HG03135 (cell line): Measurements from ENCODE around the gene OPRM1.

Experiments
- ATAC-seq: cut with Tn5 transposase; IDR thresholded peaks from one replicate; pipeline ENCODE4 v1.9.1; 2021; ENCODE audit warnings: mild to moderate bottlenecking, moderate library complexity; ENCODE audit not compliant: unreplicated experiment

The OPRM1 gene

DNA sequence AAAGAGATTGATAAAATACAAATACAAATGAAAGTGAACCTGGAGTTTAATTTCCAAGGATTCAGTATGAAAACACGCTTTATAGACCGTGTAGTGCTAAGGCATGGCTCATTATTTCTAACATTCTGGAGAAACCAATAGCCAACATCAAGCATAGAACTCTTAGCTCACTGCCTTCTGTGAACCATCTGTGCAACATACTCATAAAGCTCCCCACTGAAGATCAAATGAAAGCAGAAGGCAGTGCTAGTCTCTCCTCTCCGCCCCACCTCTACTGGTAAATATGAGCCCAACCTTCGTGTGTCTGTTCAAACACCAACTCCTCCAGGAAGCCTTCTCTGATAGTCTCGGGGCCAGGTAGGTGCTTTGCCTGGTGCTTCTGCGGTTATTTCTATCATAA lies 163.9 kb downstream of the OPRM1 start:
- no peak for ATAC-seq

DNA sequence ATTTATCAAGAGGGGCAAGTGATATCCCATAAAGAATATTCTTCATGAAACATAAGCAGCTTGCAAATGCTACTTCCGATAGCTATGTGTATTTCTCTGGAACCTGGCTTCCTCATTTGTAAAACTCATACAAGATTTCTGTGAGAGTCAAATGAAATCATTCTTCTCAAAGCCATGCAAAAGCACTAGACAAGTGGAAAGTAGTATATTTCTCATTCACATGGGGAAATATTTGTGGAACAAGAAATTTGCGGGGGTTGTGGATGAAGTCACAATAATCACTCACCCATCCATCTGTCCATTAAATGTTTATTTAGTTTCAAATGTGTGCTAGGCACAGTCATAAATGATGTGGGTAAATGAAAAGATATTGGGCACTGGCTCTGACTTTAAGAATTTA lies 167.1 kb downstream of the OPRM1 start:
- ATAC-seq, result no peak

DNA sequence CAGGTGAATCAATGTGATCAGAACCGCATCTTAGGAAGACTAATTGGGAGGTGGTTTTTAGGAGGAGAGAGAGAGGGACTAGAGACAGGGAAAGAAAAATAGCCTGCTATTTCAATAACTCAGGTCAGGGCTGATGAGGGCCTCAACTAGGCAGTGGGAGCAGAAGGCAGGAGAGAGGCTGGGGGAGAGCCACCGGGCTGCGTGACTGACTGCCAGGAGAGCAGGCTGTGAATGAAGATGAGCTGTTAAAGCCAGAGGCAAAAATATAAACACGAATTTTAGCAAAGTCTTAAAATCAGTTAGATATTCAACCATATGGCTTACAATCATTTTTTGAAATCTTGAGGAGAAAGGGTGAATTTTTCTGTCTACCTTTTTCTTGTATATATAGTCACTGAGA lies 168.0 kb downstream of the OPRM1 start:
- ATAC-seq, result no peak

DNA sequence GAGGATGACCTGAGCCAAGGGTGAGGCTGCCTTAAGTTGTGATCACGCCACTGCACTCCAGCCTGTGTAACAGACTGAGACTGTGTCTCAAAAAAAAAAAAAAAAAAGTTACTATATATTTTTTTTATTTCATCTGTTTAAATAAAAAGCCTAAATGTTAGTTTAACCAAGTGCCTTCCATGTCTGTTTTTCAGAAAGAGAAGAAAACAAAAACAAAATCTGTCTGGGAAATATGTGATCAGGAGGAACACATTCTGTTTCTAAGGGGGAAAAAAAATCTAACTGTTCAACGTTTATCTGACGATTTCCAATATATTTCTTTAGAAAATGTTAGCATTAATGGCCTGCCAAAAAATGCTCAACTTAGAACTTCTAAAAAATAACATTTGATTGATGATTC lies 170.5 kb downstream of the OPRM1 start:
- ATAC-seq, result no peak

- no peak for ATAC-seq
These were observed 171.6 kb downstream of the OPRM1 start for GRCh38 chr6:154210678-154211077.

DNA sequence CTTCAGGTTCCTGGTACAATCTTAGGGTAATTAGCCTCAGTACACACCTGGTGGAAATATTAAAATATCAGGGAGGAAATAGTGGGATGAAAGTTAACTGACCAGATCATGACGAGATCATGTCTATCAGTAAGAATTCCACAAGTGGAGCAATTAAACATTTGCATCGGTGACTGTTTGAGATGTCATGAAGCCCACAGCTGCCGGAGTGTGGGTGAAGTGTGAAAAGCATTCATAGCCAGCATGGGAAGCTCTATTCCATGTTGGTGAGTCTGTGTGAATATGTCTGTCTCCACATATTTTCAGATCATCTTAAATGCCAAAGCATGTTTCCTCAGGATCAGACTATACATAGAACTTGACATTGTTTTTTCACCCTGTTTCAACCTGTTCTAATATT lies 174.7 kb downstream of the OPRM1 start:
- ATAC-seq, result no peak

DNA sequence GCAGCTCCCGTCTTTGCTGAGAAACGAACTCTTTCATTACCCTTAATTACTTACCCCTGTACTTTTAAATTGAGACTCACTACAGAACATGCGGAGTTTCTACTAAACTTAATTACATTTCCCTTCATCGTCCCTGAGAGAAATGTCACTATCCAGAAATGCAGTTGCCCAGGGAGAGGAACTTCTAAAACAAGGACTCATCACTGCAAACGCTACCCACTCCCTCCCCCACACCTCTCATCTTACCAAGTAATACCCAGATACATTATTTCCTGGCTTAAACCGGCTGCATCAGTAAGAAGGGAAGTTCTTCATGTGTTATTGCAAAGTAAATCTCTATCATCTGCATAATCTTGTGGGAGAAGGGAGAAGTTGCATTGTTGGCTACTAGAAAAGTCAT lies 179.3 kb downstream of the OPRM1 start:
- ATAC-seq, result no peak

DNA sequence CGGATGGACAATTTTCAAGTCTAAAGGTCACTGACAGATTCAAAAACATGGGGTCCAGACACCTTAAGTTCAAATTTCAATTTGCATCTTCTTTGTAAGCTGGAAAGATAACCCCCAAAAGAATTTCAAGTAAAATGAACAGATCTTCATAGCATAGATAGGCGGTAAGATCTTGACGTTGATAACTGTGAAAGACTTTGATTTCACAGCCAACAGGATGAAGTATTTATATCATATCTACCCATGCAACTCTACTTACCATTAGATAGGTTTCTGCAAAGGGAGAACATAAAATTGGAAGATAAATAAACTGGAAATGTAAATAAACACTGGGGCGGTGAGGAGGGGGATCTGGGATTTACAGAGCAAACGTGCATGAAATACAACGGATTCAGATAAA lies 179.7 kb downstream of the OPRM1 start:
- no peak for ATAC-seq

- no peak for ATAC-seq
These were observed 180.2 kb downstream of the OPRM1 start for GRCh38 chr6:154219250-154219649.

- ATAC-seq, result no peak
These were observed 183.7 kb downstream of the OPRM1 start for GRCh38 chr6:154222716-154223115.

DNA sequence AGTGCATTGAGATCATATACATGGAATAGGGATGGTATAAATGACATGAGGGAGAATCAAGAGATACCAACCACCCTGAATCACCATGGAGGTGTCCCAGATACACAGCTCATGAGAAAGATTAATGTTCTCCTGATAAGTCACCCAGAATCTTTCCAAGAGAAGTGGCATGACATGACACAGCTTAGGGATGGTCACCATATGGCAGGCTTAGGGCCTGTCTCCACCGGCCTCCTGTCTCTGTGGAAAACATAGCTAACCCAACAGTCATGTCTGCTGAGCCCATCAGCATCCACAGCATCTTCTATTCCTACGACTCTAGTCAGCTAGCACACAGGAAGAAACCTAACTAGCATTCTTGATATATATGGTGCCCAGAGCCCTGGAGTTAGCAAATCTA lies 184.3 kb downstream of the OPRM1 start:
- no peak for ATAC-seq

DNA sequence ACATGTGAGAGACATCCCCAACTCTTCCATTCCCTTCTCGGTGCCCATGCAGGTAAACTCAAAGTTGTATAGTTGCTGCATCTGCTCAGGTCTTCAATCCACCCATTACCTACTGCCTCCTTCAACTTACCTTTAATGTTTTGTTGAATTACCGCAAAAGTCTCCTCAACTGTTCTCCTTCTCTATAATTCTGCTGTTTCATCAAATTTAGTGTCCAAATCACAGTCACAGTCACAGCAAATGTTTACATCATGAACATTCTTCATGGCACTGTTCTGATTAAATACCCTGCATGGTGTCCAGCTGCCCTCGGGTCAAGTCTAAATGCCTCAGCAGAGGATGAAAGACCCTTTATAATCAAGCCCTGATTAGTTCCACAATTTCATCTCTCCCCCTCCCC lies 187.4 kb downstream of the OPRM1 start:
- ATAC-seq, result no peak

DNA sequence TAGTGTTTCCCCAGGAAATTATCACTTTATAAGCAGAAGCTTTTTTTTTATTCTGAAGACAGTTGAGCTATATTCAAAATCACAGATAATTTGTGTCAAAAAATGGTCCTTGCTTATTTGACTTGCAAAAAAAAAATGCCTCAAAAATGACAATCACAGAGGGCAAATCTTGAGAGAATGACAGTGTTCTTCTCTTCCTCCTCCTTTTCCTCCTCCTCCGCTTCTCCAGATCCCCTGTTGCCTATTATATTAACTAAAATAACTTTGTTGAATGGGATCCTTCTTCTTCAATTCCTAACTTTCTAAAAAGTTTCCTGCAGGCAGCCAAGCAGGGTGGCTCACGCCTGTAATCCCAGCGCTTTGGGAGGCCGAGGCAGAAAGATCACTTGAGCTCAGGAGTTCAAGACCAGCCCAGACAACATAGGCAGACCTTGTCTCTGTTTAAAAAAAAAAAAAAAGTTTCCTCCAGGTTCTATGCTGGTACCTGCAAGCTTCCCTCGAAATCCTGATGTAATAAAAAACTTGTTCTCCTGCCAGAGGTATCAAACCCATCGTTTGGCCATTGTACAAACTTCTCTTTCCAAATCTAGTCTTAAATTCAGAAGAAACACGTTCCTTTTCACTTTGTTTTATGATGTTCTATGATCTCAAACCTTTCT lies 189.0 kb downstream of the OPRM1 start:
- ATAC-seq, result no peak

DNA sequence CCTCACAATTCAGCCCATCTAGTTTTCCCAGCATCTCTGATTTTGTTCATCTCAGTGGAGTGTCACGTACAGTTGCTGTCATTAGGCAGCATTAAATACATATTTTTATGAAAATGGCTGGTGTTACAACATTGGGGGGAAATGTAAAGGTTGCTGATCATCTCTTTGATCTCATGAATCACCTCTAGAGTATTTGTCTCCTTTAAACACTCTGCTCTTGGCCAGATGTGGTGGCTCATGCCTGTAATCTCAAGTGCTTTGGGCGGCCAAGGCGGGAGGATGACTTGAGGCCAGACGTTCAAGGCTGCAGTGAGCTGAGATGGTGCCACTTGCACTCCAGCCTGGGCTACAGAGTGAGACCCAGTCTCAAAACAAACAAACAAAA lies 189.5 kb downstream of the OPRM1 start:
- no peak for ATAC-seq

DNA sequence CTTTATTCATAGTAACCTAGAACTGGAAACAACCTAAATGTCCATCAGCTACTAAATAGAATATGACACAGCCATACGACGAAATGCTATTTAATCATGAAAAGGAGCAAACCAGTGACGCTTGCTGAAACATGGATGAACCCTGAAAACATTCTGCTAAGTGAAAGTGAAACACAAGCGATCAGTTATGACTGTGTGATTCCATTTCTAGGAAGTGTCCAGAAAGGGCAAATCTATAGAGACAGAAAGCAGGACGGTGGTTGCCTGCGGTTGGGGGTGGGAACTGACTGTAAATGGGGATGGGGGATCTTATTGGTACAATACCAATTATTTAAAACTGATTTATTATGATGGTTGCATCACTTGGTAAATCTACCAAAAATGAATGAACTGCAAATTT lies 190.7 kb downstream of the OPRM1 start:
- peak; percentile 86 for ATAC-seq

DNA sequence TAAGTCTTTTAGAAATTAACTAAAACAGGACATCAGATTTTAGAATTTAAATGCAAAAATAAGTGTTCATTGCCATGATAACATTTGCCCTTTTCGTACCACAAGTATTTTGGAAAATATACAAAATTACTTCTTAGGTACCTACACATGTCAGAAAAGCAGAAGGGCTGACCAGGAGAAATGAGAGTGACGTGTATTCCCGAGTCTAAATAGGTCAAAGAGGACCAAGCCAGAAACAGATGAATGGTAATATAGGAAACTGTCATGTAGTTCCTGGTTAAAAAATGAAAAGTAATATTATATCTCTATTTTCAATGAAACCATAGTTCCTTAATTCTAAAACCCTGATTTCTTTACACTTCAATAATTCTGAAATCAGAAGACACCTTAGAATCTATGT lies 191.4 kb downstream of the OPRM1 start:
- ATAC-seq, result no peak

- ATAC-seq, result no peak
These were observed 192.0 kb downstream of the OPRM1 start for GRCh38 chr6:154230910-154231595.

DNA sequence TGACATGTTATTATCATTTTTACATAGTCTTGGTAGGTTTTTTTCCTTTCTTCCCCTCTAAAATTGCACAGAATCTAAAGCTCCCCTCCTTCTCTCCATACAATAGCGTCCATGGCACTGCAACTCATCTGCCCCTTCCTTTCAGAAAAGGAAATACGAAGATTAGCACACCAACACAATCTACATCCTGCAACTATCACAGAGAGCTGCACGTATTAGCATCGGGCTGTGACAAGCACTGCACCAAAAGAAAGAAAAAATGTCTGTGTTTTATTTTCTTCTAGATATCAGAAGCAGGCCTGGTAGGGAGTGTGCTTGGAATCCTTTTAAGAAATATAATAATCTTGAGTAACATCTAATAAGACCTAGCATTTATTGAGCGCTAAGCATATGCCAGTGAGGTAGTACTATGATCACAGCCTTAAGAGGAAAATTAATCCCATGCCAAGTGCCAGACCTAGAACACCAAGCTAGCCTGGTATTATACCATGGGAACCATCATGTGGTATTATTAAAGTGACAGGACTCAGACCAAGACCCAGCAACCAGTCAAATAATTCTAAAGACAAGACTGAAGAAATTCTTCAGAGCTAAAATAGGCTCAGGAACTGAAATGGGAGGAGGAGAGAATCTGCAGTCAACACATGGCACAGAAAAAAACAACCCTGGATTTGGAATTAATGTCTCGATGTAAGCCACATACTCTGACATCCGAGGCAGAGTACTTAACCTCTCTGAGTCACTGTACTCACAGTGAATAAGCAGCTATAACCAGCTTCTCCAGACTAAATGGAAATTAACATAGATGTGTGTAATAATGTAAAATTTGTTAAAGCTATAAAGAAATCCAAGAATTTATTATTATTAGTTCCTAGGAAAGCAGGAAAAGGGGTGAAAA lies 193.2 kb downstream of the OPRM1 start:
- no peak for ATAC-seq

DNA sequence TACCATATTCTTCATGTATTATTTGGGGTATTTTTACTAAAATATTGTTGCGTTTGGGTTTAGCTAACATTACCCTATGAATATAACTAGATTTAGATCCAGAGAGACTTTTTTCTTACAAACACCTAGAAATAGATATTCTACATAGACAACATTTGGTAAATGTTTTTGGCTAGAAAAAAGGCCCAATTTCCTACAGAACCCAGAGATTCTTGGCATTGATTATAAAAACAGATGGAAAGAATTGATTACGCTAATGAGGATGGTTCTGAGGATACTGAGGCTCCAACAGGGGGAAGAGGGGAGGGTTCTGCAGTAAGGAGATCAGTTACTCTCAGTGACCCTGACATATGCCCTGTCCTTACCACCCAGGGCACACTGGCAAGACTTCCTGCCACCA lies 194.3 kb downstream of the OPRM1 start:
- no peak for ATAC-seq

DNA sequence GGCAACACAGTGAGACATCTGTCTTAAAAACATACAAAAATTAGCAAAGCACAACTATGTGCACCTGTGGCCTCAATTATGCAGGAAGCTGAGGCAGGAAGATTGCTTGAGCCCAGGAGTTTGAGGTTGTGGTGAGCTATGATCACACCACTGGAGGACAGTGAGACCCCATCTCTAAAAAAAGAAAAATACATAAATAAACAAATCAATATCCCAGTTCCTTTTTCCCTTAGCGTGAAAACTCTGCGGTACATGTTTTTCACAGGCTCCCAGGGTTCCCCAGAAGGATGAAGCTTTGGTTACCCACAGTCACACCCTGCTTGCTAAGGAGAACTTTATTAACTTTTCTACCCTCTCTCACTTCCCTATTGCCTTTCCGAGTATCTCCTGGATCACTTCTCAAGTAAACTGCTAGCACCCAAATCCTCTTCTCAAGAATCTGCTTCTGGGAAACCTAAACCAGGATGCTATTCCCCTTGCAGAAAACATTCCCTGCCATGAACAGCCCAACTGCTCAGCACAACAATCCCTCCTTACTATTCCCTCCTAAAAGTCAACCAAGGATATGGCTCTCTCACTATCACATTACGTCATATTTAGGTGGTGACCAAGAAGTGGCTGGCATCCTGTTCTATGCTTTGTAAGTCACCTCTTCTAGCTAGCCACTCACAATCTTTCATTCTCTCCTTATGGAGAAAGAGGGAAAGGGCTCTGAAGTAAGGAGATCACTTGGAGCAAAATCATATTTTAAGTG lies 195.2 kb downstream of the OPRM1 start:
- peak; percentile 47 for ATAC-seq

- ATAC-seq, result no peak
These were observed 197.7 kb downstream of the OPRM1 start for GRCh38 chr6:154236646-154237301.
